Prostate gland (tissue), 2 donors: ENCODE results near the gene ITFG2.

Experiments used
- CTCF ChIP-seq, 4 experiments: fragments of 200-600 bp in 2 of 4; fragments of 450-650 bp in 2 of 4; sonication (generic) in 2 of 4; IDR thresholded peaks; 1 replicate in 3 of 4; 2 replicates in 1 of 4; pipeline ENCODE4 v1.5.1; 2016 to 2019; ENCODE audit warnings: antibody characterized with exemption in 4 of 4, mild to moderate bottlenecking in 2 of 4, moderate library complexity in 2 of 4
- POLR2A ChIP-seq: fragments of 450-650 bp; IDR thresholded peaks from one replicate; pipeline ENCODE4 v1.6.1; 2016; ENCODE audit warnings: antibody characterized with exemption, mild to moderate bottlenecking
- POLR2AphosphoS5 ChIP-seq: sonication (generic); formaldehyde crosslinking; IDR thresholded peaks from one replicate; pipeline ENCODE4 v1.6.1; 2017; ENCODE audit warnings: antibody characterized with exemption

- TF ChIP-seq POLR2AphosphoS5, result no peak
- no peak for TF ChIP-seq CTCF (IDR thresholded peaks at IDR 0.05)
- no peak for TF ChIP-seq POLR2A
Measured at GRCh38 chr12:2833327-2833726, 20.9 kb downstream of the ITFG2 start.
